DOHH2 (cell line): ENCODE data around the gene TLCD2.
A peak's percentile ranks its signal among the peaks of the same experiment; 100 is the strongest.

ENCODE experiments used
- EZH2phosphoT487 ChIP-seq: fragments of 200-600 bp; sonication (generic); IDR thresholded peaks from 2 replicates; pipeline ENCODE4 v1.6.1; 2017; ENCODE audit warnings: borderline replicate concordance, mild to moderate bottlenecking, antibody characterized with exemption, low read length, moderate library complexity, mixed read lengths
- TF ChIP-seq, protein P1 (sequence below): fragments of 200-600 bp; sonication (generic); IDR thresholded peaks from one replicate; pipeline ENCODE4 v1.5.1; 2014; ENCODE audit warnings: antibody characterized with exemption, mild to moderate bottlenecking, low read depth, low read length; ENCODE audit not compliant: poor library complexity, severe bottlenecking

- TF ChIP-seq, protein P1, sequence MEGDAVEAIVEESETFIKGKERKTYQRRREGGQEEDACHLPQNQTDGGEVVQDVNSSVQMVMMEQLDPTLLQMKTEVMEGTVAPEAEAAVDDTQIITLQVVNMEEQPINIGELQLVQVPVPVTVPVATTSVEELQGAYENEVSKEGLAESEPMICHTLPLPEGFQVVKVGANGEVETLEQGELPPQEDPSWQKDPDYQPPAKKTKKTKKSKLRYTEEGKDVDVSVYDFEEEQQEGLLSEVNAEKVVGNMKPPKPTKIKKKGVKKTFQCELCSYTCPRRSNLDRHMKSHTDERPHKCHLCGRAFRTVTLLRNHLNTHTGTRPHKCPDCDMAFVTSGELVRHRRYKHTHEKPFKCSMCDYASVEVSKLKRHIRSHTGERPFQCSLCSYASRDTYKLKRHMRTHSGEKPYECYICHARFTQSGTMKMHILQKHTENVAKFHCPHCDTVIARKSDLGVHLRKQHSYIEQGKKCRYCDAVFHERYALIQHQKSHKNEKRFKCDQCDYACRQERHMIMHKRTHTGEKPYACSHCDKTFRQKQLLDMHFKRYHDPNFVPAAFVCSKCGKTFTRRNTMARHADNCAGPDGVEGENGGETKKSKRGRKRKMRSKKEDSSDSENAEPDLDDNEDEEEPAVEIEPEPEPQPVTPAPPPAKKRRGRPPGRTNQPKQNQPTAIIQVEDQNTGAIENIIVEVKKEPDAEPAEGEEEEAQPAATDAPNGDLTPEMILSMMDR, result no peak
- TF ChIP-seq EZH2phosphoT487, result 0 out of 2 replicates have a peak, but pooled peaks have one; percentile 84
Measured at GRCh38 chr17:1710807-1711553, 803 bp upstream of the TLCD2 start.
